Regular cardiac myocyte (primary cell): ENCODE measurements around the gene HSBP1. TPM values are rescaled to one million over a fixed set of nuclear protein-coding genes. Genes with fewer than 3 reads are reported as not detected.

Source experiments
- total RNA-seq: library from RNA; depleted of rRNA; stranded (reverse); fragments of >200 nt; gene quantifications from 2 replicates; pipeline ENCODE4 v1.2.3, GENCODE V29; 2014

The HSBP1 gene
- 48.7 and 49.3 TPM in 2 replicates for total RNA-seq

GRCh38 chr16:83807710-83808572 lies at the start of gene HSBP1:
HSBP1 (plus strand) TSS chr16:83807978; CDS start chr16:83808077, 99 bp downstream.

Other genes starting within 250 kb of the HSBP1 start
- 2.1 and 4.5 TPM in 2 replicates for gene MLYCD, start 91.1 kb downstream of the HSBP1 start, total RNA-seq
- 1.1 and 1.3 TPM in 2 replicates for gene OSGIN1, start 145.3 kb downstream of the HSBP1 start, total RNA-seq
- not detected in 2 replicates for gene NECAB2, start 160.3 kb downstream of the HSBP1 start, total RNA-seq
- gene SLC38A8, start 234.8 kb downstream of the HSBP1 start, total RNA-seq, result not detected in 2 replicates